ENCODE data around the gene PEX10. TPM values are rescaled to one million over a fixed set of nuclear protein-coding genes. Genes with fewer than 3 reads are reported as not detected.

PEX10 gene
- total RNA-seq, 1 donor from 2014 or later, result 20.0 TPM

DNA sequence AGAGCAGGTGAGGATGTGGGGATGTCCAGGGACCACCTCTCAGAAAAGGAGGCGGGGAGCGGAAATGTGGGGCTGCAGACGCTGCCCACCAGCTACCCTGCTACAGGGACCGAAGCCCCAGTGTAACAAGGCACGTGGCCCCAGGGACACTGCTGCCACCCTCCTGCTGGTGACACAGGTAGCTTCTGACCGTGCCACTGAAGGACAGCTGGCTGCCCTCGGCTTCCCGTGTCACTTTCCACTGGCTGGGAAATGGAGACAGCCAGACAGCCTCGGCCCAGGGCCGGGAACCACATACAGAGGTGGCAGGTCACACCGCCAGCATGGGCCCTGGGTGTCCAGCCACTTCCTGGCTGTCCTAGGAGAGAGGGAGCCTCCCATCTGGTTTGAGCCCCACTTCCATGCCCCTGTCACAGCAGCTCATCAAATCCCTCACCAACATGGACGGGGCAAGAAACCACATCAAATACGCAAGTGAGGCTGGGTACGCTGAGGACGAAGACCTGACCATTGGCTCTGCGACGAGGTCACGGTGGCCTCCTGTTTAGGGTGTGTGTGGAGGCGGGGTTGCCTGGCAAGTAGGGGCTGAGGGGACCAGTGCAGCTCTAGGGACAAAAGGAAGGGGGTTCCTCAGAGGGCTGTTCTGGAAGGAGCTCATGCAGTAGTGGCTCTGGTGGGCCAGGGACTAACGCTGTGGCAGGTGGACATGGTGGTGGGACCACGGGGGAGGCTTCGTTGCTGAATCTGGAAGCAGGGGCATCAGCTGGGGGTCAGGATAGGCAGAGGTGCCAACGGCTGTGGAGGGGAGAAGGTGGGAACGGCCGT, 5.0 kb downstream of the PEX10 start:
- DNase-seq (ENCODE audit: low spot score in 2 of 2) (no peak), FAIRE-seq (no peak)

DNA sequence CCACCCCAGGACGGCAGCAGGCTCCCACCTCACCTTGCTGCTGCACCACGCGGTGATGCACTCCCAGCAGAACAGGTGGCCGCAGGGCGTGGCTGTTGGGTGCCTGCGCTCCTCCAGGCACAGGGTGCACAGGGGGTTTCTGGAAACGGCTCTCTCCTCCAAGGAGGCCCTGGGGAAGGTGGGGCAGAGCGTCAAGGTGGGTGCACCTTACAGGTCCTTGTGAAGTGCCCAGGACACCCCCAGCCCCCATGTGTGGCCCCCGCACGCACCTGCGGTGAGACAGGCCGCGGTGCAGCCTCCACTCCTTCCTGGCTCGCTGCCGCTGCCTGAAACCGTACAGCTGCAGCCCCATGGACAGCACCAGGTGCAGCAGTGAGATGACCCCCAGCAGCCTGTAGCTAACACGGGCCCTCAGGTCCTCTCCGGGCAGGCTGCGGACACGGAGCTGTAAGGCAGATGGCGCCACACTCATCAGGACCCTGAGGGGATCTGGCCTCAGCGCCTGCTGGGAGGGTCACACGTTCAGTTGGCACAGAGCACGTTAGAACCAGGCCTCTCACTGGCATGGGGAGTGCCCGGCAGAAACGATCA, 5.8 kb downstream of the PEX10 start:
- no peak for DNase-seq (ENCODE audit: low spot score in 2 of 2)
- FAIRE-seq, result no peak

DNA sequence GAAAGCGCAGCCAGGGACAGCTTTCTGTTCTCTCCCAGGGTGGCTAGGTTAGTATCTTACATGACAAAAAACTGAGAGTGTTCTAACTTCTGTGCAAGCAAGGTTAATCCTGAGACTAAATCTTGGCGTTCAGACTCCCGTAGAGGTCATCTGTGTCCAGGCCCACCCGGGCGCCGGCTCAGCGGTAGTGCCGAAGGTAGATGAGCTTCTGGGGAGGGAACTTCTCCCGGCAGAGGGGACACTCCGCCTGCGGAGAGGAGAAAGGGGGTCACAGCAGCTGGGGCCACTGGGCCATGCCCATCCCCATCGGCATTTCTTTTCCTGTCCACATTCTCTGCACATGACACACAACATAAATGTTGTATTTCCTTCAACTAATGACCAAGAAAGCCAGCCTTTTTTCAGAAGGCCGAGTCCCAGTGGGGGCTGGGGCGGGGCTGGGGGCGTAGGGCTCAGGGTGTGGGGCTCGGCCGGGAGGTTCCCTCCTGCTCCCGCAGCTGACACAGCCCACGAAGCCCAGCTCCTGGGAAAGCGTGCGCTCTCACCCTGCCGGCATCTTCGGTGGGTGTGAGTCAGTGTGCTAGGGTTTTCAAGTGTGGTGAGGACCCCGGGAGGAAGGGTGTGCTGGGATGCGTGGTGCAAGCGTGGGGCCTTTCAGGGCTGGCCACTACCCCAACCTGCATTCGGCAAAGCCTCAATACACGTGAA, 6.6 kb downstream of the PEX10 start:
- FAIRE-seq (no peak), DNase-seq (ENCODE audit: low spot score in 2 of 2) (no peak)

DNA sequence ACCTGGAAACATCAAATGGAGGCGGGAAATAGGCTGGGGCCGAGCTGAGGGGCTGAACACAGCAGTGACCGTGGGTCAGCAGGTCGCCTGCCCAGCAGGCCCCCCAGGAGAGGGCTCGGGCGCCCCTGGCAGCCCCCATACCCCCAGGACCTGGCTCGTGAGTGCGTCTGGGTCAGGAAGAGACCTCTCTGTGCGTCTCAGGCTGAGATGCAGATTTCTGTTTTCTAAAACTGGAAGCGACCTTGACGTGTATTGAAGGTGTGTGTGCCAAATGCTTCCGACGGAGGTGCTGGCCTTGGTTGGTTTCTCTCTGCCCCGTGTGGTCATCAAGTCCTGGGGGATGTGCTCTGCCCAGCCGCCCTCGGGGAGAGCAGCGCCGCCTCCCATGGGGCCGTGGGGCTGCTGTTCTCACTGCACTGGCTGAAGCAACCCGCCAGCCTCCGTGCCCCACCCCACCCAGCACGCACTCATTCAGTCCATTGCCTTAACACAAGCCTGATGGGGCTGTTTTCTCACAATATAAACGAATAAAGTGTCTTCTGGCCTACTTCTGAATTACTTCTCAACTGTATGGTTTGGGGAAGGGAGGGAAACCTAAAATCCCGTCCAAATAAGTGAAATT, 7.4 kb downstream of the PEX10 start:
- FAIRE-seq (no peak), DNase-seq (ENCODE audit: low spot score in 2 of 2) (no peak)

DNA sequence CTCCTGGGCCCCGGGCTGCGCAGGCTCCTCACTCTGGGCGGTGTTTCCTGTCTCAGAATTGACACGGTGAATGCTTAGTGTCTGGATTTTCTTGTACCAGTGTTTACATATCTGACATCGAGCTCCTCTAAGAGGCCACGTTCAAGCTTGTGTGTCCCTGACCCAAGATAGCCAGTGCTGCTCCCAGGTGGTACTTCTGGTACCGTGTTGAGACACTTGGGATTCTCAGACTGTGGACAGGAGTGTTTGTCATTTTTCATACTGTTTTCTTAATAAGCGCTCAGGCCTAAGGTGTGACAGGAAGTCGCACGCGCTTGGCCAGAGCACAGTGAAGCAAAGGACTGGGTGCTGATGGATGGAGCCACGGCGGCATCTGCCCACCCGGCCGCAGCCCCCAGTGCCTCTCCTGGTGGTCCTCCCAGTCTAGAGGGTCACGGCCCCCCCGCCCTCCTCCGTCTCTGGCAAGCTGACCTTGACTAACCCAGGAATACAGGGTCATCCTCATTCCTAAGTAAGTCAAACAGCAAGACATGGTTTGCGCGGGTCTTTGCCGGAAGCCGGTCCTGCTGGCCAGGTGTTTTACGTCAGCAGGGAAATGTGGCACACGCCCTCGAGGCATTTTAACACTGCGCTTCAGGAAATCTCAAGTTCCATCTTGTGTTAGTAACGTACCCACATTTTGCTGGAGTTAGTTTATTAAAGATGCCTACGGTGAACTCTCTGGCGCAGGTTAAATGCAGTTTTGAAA, 8.0 kb downstream of the PEX10 start:
- FAIRE-seq (no peak), DNase-seq (ENCODE audit: low spot score in 2 of 2) (no peak)

DNA sequence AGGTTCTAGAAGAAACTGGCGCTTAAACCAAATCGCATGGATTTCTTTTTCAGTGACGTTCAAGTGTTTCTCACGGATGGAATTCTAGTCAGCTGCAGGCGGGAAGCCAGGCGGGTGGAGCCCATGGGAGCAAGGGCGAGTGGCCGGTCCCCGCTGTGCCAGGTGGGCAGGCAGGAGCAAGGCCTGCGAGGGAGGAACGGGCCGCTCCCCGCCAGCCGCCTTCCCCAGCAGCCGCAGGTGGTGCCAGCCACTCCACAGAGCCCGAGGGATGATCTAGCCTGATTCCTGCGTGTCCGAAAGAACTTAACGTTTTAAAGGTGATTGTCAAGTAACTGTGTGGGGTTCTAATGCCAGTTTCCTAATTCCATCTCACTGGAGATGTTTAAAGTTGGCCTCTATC, 9.1 kb downstream of the PEX10 start:
- FAIRE-seq (no peak), DNase-seq (ENCODE audit: low spot score in 2 of 2) (no peak)

DNA sequence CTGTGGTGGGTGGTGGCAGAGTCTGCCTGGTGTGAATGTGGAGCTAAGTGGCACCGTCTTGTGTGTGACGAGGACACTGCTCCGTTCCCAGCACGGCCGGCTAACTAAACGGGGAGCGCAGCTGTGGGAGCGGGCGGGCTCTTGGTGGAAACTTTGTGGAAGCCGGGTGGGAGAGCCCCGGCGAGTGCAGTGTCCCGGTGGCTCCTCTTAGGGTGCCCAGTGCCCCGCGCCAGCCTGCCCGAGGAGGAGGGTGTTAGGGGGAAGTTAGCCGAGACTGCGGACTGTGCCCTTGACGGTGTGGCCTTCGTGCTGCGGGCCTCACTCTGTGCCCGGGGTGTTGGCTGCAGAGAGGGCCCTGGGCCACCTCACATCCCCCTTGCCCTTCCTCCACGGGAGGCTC, 9.9 kb downstream of the PEX10 start:
- FAIRE-seq (no peak), DNase-seq (ENCODE audit: low spot score in 2 of 2) (no peak)

DNA sequence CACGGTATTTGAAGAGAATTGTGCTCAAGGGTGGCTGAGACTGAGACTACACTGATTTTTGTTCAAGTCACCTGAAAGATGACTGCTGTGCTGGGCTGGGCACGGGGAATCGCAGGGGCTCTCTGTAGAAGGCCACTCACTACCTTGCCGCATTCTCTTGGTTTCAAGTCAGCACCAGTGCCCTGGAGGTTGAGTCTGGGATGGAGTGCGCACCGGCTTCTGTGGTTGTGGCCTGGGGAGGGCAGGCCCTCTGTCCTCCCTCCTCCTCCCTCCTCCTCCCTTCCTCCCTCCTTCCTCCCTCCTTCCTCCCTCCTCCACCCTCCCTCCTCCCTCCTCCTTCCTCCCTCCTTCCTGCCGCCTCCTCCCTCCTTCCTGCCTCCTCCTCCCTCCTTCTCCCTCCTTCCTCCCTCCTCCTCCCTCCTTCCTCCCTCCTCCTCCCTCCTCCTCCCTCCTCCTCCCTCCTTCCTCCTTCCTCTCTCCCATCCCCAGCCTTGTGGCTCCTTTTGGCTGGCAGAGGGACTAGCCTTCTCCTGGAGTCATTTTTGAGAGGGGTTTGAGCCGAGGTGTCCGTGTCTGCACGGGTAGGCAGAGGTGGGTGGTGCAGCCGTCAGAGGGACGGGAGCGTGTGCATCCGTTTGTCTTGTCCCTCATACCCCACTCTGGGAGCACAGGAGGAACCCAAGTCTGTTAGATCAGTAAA, 11.3 kb downstream of the PEX10 start:
- no peak for FAIRE-seq

DNA sequence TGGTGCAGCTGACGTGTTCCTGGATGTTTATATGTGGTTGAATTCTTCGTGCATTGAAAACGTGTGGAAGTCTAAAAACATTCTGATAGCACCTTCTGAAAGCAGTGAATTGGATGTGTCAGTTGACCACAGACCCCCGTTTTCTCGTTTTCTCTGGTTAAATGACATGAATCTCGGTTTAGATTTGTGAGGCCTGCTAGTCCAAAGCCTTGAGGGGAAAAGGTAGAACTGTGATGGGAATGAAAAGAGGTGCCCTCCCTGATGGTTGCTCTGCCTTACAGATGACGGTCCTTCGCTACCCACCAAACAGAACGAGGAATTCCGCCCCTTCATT, 11.8 kb downstream of the PEX10 start:
- DNase-seq (ENCODE audit: low spot score in 2 of 2) (no peak), FAIRE-seq (no peak)

More for the DNA sequence above, 11.3 kb downstream of the PEX10 start:
- no peak for DNase-seq (ENCODE audit: low spot score in 2 of 2)

DNA sequence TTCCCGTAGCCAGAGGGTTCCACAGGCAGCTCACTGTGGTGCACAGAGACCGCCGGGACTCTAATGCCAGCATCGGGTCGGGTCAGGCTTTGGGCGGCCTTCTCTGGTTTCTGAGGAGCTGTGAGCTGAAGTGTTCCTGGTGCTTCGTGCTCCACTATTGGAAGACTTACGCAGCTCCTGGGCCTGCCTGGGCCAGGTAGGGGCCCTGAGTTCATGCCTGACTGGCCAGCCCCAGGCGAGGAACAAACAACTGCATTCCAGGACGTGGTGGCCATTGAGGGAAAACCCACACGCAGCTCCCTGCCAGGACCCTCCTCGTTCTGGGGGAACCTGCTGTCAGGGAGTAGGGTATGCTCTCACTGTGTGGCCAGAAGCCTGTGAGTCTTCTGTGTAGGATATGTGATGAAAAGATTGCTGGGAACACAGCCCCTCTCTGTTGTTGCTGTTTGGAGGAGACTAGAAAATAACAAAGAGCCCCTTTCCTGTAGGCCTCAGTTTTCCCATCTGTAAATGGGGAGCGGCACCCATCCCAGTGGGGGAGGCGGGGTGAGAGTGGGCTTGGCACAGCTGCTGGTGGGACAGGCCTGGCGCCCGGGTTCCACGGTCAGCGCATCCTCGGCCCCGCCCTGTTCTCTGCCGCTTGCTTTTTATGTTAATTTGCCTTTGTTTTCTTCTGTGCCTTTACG, 12.3 kb downstream of the PEX10 start:
- no peak for FAIRE-seq
- DNase-seq (ENCODE audit: low spot score in 2 of 2), result no peak

DNA sequence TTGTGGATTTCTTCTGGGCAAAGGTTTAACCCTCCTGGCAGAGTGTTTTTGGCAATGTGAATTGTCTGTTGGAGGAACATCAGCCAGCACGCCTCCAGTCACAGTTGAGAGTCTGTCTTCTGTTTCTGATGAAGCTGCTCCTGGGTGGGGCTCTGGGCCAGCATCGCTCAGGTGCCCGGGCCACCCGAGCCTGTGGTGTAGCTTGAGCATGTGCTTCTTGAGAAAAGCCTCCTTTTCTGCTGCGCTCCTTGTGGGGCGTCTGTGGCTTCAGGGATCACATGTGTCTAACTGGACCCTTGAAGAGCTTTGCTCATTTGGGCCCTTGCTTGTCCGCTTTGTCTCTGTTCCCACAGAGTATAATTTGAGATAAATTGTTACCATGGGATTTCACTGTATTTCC, 13.5 kb downstream of the PEX10 start:
- no peak for FAIRE-seq
- DNase-seq (ENCODE audit: low spot score in 2 of 2), result no peak

DNA sequence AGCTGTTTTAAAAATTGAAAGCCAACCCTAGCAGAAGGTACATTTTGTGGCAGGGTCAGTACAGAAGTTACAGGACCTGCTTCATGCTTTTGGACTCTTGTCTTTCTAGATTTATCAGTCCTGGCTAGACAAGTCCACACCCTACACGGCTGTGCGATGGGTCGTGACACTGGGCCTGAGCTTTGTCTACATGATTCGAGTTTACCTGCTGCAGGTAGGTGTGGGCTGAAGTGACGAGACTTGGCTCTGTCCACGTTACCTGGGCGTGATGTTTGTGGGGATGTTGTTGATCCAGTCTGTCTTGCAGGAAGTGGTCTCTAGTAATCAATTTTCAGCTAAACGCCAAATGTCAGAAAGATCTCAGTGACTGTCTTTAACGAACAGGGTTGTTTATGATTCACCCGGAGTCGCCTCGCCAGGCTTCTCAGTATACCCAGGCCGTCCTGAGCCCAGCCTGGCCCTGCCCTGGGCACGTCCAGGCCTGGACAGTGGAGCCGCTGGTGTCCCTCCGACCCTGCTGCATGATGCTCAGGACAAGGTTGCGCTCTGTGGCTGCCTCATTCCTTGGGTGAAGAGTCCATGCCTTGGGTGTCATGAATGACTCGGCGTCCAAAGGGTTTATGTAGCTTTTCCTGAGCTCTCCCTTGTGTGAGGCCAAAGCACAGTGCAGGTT, 15.2 kb downstream of the PEX10 start:
- DNase-seq (ENCODE audit: low spot score in 2 of 2) (no peak), FAIRE-seq (no peak)

DNA sequence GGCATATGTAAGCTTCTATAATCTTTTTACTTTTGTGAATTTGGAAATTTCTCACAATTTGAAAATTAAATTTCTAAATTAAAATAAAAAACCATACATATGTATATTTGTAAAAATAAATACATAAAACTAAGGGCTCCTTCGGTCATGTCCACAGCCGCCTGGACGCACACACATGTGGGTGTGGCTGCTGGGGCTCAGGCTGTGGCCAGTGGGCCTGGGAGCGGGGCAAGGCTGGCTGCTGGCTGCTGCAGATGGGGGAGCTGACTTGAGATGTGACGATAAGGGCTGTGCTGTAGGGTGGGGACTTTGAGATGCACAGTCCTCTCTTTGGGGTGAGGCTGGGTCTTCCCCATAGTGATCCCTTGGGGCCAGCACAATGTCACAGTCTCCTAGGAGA, 15.9 kb downstream of the PEX10 start:
- FAIRE-seq, result no peak
- DNase-seq (ENCODE audit: low spot score in 2 of 2), result no peak

DNA sequence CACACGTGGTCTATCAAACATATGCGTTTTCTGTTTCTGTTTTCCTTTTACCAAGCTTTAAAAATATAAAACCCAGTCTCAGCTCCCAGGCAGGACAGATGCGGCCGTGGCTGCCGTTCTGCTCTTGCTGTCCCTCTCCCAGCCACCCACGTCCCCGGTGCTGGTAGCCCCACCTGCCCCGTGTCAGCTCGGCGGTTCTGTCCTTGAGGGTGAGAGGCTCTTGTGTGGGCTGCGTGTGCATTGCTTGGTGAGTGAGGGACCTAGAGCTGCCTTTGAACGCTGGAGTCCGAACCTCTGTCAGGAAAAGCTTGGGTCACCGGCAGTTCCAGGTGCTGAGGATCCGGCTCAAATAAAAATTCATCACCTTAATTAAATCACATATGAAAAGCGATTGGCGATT, 16.3 kb downstream of the PEX10 start:
- DNase-seq (ENCODE audit: low spot score in 2 of 2) (no peak), FAIRE-seq (no peak)

DNA sequence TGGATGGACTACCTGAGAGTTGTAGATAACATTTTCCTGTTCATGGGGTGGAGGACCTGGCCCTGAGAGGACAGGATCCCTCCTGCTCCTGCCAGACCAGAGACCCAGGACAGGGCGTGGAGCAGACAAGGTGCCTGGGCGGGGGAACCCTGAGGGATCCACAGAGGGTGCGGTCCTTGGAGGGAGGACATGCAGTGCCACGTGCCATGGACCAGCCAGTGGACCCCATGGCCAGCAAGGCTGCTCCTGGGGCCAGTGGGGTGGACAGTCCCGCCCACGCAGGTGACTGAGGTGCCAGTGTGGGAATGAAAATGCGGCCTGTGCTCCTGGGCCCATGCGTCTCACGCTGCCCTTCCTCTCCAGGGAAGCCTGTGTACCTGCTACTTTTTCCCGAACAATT, 17.1 kb downstream of the PEX10 start:
- no peak for DNase-seq (ENCODE audit: low spot score in 2 of 2)
- FAIRE-seq, result no peak

DNA sequence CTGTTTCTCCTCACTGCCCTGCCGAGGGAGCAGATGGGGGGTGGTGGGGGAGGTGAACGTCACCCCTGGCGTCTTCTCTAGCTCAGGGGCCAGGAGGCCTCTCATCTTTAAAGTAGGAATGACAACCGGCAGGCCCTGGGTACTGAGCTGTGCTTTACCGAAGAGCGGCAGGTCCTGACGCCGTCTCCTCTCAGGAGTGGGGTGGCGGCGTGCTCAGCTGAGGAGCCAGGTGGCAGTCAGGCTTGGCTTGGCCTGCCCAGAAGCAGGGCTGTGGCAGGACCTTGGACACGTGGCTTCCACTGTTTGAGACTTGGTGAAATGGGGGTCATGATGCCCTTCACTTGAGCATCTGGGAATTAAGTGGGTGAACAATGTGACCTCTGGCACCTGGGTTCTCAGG, 17.6 kb downstream of the PEX10 start:
- no peak for FAIRE-seq
- DNase-seq (ENCODE audit: low spot score in 2 of 2), result no peak

DNA sequence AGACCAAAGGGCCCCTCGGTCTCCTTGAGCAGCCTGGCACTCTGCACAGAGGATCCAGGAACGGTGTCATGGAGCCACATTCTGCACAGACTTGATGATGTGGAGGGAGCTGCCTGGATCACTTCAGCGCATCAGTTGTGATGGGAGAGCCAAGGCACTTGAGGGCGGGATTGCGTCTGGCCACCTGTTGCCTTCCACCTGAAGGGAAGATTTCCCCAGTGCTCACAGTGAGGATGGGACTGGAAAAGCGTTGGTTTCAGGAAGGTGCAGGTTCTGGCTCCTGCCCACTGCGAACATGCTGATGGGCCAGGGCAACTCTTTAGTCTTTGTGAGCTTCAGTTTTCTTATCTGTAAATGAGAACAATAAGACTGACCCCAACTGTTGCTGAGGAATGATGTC, 18.1 kb downstream of the PEX10 start:
- FAIRE-seq (no peak), DNase-seq (ENCODE audit: low spot score in 2 of 2) (no peak)

DNA sequence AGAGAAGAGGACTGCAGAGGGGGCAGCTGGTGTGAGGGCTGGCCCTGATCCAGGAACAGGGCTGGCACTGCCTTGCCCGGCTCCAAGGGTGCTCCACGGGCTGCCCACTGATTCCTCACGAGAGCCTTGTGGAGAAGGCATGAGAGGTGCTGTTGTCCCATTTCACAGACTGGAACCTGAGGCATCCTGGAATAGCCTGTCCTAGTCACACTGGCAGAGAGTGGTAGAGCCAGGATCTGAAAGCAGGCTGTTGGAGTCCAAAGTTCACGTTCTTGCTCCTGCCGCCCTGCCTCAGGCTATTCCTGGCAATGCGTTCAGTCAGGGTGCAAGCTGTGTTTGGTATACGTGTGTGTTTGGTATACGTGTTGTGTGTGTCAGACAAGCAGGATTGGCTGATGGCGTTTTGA, 18.9 kb downstream of the PEX10 start:
- no peak for FAIRE-seq

DNA sequence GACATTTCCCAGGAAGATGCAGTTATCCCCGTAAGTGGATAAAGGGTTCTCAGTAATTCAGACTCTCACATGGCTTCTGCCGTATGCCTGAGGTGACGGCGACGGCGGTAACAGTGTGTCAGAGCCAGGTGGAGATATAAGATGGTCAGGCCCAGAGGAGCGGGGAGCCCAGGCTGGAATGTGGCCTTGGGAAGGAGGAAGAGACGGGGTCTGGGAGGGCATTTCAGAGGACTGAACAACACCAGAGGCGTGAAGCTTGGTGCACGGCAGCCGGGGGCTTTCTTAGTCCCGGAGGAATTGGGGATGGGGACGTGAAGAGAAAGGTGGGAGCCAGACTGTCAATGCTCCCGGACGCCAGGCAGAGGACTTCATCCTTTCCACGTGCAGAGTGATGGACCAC, 19.7 kb downstream of the PEX10 start:
- FAIRE-seq, result no peak
- DNase-seq (ENCODE audit: low spot score in 2 of 2), result no peak

More for the DNA sequence above, 18.9 kb downstream of the PEX10 start:
- no peak for DNase-seq (ENCODE audit: low spot score in 2 of 2)

Data from frontal cortex (tissue), 4 donors.